GM18508 (cell line): ENCODE data around the gene CGB3.
A peak's percentile ranks its signal among the peaks of the same experiment; 100 is the strongest.

Source experiments
- ATAC-seq: cut with Tn5 transposase; IDR thresholded peaks from one replicate; pipeline ENCODE4 v1.9.1; 2021; ENCODE audit warnings: moderate number of reproducible peaks; ENCODE audit not compliant: insufficient read depth, unreplicated experiment

CGB3 gene

DNA sequence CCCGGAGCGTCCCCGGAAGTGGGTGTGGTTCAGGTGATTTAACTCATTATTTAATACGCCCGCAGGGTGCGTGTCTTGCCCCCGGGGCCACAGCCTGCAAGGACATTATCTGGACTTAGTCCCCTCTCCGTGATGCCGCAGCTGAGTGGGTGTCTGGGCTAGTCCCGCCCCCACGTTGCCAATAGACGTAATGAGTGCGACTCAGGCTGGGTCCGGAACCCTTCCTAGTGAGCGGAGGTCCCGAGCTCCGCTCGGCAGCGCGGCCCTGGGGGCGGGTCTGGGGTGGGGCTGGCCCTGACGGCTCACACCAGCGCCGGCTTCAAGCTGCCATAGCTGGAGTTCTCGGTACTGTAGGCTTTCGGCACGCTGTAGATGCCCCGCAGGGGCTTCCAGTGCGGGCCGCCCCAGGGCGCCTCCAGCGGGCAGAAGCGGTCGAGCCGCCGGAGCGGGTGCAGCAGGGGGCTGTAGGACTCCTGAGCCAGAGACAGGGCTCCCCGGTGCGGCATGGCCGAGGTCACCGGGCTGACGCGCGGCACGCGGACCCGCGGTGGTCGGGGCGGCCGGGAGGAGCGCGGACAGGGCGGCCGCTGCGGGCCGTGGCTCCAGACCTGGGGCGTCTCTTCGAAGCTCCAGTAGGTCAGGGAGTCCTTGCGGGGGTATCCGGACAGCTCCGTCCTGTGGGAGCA lies 6.3 kb downstream of the CGB3 start:
- ATAC-seq = no peak

DNA sequence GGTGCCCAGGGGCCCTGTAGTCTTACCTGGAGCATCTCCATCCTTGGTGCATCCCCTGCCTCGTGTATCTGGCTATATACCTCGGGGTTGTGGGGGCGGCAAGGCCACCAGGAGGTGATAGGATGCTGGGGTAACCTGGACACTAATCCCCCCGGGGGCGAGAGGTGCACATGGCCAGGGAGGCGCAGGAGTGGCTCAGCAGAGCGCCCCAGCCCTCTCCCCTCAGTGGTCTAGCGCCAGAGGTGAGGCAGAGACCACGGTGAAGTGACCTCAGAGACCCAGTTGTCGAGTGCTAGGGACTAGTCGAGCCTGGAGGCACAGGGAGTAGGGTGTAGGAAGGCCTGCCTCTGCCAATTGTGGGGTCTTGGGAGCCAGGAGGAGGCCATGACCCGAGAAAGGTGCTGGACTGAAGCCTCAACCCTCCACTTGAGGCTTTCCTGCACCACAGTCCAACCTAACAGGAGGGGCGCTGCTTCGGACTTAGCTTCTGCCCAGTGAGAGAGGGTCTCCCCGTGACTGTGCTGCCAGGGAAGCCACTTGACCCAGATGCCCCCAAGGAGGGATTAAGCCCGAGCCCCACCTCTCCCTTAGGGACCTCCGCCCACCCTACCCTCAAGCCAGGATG lies 7.0 kb downstream of the CGB3 start, which contains the start of gene LHB:
Gene LHB, minus strand, starts transcription at position 51 of the 625 bp plus-strand sequence. Its CDS starts 10 bp downstream, at position 41.
- no peak for ATAC-seq

- ATAC-seq = no peak
These were observed 7.9 kb downstream of the CGB3 start for GRCh38 chr19:49016067-49016839.

- ATAC-seq = no peak
These were observed 9.3 kb downstream of the CGB3 start for GRCh38 chr19:49014870-49015255.

- ATAC-seq = no peak
These were observed 9.8 kb downstream of the CGB3 start for GRCh38 chr19:49014123-49014869.

DNA sequence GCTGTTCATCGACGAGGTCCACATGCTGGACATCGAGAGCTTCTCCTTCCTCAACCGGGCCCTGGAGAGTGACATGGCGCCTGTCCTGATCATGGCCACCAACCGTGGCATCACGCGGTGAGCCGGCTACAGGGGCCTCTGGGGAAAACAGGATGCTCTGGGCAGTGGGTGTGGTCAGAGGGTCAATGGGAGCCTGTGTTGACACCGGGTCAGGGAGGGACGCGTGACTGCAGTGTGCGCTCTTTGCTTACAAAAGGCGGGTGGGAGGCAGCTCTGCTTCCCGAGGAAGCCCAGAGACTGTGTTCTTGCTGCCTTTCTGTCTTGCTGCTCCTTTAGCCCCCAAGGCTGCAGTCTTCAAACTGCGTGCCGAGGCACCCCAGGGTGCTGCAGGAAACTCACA lies 12.9 kb downstream of the CGB3 start:
- no peak for ATAC-seq

DNA sequence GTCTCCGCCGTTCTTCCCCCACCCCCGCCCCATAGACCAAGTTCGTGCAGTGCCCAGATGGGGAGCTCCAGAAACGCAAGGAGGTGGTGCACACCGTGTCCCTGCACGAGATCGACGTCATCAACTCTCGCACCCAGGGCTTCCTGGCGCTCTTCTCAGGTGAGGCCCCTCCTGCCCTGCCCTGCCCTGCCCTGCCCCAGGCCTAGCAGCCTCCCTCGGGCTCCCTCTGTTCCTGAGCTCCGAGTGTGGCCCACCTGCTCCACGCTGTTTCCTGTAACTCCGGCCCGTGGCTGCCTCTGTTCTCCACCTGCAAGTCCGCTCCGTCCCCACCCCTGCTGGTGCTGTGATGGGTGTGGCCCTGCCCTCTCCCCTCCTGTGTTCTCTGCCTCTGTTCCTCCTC lies 13.7 kb downstream of the CGB3 start:
- ATAC-seq = no peak

DNA sequence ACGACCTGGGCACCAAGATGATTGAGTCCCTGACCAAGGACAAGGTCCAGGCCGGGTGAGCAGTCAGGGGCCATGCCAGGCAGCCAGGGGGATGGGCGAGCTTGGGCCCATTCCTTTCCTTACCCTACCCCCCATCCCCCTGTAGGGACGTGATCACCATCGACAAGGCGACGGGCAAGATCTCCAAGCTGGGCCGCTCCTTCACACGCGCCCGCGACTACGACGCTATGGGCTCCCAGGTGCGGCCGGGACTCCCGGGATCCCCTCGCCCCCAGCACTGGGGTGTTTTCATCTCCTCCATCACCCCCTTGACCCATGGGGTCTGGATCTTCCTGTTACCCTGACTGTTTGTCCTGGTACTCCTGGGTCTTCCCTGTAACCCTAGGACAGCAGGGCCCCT lies 14.3 kb downstream of the CGB3 start:
- no peak for ATAC-seq

- no peak for ATAC-seq
These were observed 17.2 kb downstream of the CGB3 start for GRCh38 chr19:49006905-49007304.

GRCh38 chr19:49004964-49005614 lies 19.0 kb downstream of the CGB3 start:
- ATAC-seq = no peak

DNA sequence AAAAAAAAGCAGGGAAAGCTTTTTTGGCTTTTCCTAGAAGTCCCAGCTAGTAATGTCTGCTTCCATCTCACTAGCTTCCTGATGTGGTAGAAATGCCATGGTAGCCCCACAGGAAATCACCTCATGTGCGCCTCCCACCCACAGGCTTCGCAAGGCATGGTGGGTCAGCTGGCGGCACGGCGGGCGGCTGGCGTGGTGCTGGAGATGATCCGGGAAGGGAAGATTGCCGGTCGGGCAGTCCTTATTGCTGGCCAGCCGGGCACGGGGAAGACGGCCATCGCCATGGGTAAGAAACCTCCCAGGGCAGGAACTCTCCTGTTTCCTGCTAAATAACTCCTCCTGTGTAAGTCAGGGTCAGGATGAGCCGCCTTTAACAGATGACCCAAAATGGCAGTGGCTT lies 20.0 kb downstream of the CGB3 start:
- no peak for ATAC-seq

GRCh38 chr19:48999481-49000325 lies 24.4 kb downstream of the CGB3 start:
- no peak for ATAC-seq

GRCh38 chr19:48997972-48998371 lies 26.2 kb downstream of the CGB3 start:
- ATAC-seq = no peak

- ATAC-seq = no peak
These were observed 30.1 kb downstream of the CGB3 start for GRCh38 chr19:48994035-48994386.

- ATAC-seq = peak; percentile 59
These were observed 30.7 kb downstream of the CGB3 start, which contains the start of the genes GYS1 and RUVBL2 for GRCh38 chr19:48993175-48994034. GYS1 (minus strand) TSS chr19:48993309; CDS start chr19:48993112, 197 bp downstream. RUVBL2 (plus strand) TSS chr19:48993887; CDS start chr19:48993912, 25 bp downstream.

- ATAC-seq = no peak
These were observed 31.5 kb downstream of the CGB3 start for GRCh38 chr19:48992581-48993174.

- ATAC-seq = no peak
These were observed 32.1 kb downstream of the CGB3 start for GRCh38 chr19:48991873-48992580.
